T-helper 1 cell treated with Interleukin-12 subunit alpha and Interleukin-12 subunit beta and Interleukin-4 antibody, amounts not matched to agents 30 μg/mL and 1 μg/mL, for 36 hours (primary cell): ENCODE results near the gene HOXA4.

Experiments used
- H3K27ac Mint-ChIP-seq: one replicate; pipeline ENCODE4 v1.8.0; 2021; ENCODE audit warnings: mild to moderate bottlenecking, mixed read lengths
- H3K27me3 Mint-ChIP-seq: one replicate; pipeline ENCODE4 v1.8.0; 2021; ENCODE audit warnings: low read depth, mixed read lengths
- H3K36me3 Mint-ChIP-seq: one replicate; pipeline ENCODE4 v1.8.0; 2021; ENCODE audit warnings: low read depth, mixed read lengths
- H3K4me1 Mint-ChIP-seq: one replicate; pipeline ENCODE4 v1.8.0; 2021; ENCODE audit warnings: low read depth, mixed read lengths
- H3K4me3 Mint-ChIP-seq: one replicate; pipeline ENCODE4 v1.8.0; 2021; ENCODE audit warnings: mild to moderate bottlenecking, moderate library complexity, mixed read lengths
- H3K9me3 Mint-ChIP-seq: one replicate; pipeline ENCODE4 v1.8.0; 2021; ENCODE audit warnings: mixed read lengths

The HOXA4 gene

DNA sequence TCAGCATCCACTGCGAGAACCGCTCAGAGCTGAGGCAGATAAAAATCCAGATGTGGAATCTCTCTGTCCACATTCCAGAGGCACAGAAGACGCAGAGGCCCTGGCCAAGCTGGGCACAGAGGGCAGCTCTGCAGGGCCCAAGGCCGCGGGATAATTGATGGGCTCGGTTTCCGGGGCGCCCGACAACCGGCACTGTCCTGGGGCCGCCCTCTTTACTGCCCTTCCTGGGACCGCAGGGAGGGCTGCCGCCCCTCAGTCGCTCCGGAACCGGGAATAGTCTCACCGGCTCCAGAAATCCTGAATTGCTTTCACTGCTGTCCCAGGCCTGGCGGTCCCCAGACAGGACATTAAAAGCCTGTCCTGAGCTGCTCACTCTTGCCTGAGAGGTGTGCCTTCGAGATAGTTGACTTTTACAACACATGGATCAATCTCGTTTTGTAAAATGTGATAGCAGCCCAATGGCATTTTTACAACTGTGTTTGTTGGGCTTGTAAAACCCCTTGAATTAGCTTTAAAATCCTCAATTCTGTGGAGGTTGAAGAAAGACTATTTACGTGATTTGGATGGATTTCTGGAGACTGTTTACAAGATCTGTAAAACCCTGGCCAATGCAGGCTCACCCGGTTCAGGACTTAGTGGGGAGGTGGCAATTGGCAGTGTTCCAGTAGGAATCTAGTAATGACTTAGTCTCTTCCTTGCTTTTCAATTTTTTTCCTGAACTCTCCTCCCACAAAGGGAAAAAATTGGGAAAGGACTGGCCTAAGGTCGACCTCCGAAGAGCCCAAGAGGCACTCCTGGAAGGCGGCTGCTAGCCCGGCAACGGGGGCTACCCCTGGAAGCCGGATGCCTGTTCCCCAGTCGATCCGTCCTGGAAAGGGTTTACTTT, 18.4 kb upstream of the HOXA4 start:
- Mint-ChIP-seq H3K9me3 (no peaks in the 10 kb centered on the region), H3K27ac (no peak overlapping the region), H3K36me3 (no peaks in the 10 kb centered on the region), H3K27me3 (peaks cover 80% of the 10 kb centered on the region), H3K4me1 (peaks cover 12% of the 10 kb centered on the region), H3K4me3 (no peak overlapping the region)

DNA sequence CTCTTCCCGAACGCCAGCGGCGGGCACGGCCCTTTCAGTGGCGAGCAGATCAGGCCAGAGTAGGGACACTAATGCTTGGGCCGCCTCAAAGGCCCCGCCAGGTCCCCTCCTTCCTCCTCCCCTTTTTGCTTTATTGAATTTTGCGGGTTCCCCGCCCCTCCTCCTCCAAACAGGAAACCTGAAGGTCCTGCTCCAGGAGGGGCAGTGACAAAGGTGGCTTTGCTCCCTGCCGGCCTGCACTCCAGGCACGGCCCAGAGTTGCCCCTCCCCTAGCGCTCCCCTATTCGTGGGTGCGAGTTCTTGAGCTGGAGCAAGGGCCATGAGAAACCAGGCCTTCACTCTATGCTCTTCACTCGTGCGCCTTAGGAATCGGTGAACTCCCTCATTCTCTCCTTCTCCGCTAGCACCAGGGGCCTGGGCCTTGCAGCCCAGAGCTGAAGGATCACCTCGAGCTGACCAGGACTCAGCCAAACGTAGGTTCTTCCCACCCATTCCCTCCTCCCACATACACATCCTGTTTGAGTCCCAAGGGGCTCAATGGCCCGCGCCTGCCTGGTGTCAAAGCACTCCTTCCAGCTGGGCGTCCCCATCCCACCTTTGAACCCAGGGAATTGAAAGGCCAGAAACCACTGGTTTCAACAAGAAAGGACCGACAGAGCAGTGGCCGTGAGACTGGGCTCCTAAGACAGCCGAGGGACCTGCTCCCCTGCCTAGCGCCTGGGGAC, 17.6 kb upstream of the HOXA4 start:
- H3K36me3 Mint-ChIP-seq, result no peaks in the 10 kb centered on the region
- peaks cover 72% of the 10 kb centered on the region for H3K27me3 Mint-ChIP-seq
- no peaks in the 10 kb centered on the region for H3K9me3 Mint-ChIP-seq
- peaks cover 9% of the 10 kb centered on the region for H3K4me1 Mint-ChIP-seq
- no peak overlapping the region for H3K27ac Mint-ChIP-seq
- no peak overlapping the region for H3K4me3 Mint-ChIP-seq

DNA sequence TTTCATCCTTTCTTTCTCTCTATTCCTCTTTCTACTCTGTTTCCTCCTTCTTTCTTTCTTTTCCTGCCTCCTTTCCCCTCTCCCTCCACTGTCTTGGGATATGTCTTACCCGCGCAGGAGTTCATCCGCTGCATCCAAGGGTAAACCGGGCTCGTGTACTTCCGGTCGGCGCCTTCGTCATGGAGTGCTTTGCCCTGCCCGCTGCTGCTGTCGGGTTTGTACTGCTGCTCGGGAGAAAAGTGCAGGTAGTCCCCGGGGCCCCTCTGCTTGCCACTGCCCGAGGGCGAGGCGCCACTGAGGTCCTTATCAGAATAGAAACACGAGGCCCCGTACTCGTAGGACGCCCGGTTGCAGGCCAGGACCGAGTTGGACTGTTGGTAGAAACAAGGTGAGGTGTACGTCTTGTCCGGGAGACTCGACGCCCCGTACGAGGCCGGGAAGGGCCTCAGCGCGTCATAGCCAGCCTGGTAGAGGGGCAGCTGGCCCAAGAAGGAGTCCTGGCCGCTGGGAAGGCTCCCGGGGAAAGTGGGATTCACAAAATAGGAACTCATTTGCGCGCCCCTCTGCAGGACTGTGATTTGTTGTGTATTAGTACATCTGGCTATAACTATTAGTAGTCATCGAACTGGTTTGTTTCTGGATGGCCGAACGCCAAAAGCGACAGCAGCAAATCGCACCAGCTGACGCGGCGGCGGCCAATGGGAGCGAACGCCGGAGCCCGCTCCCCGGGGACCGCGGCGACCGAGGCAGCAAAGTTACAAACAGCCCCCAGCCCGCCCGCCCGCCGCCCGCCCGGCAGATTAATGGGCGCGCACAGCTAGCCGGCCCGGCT, 16.9 kb upstream of the HOXA4 start, which contains the start of gene HOXA6:
Gene HOXA6, minus strand, starts transcription at position 576 of the 832 bp plus-strand sequence. Its CDS starts 25 bp downstream, at position 551.
- Mint-ChIP-seq H3K27me3 (peaks cover 66% of the 10 kb centered on the region), H3K4me3 (no peak within 1 kb of the TSS), H3K9me3 (no peaks in the 10 kb centered on the region), H3K27ac (no peak within 1 kb of the TSS), H3K36me3 (no peaks in the 10 kb centered on the region), H3K4me1 (peaks cover 9% of the 10 kb centered on the region)

DNA sequence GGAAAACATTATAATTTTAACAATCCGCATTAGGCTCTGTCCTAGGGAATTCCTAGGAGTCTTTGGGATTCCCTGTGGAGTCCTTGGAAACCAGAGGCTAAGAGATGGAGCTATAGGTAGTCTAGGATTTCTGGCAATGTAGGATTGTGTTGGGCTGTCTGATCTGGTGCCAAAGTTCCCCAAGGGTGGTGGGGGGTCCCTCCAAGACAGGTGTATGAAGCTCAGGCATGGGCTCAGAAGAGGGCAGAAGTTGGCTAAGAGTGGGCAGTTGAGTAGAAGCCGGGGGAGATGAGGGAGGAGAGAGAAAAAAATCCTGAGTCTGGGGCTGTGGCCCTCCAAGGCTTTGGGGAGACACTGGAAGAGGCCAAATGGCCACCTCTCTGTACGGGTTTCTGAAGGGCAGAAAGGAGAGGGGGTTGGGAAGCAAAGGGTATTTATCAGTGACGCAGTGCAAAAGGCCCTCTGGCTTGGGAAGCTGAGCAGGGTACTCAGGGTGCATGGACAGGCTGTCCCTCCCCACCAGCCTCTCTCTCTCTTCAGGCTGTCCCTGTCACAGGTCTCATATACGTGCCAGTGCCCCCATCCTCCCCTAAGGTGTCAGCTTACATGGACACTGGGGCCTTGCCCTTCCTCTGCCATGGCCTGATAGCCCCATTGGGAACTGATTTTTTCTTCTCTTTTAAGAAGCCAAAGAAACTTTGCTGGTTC, 16.1 kb upstream of the HOXA4 start:
- H3K9me3 Mint-ChIP-seq, result no peaks in the 10 kb centered on the region
- peaks cover 7% of the 10 kb centered on the region for H3K4me1 Mint-ChIP-seq
- H3K36me3 Mint-ChIP-seq, result no peaks in the 10 kb centered on the region
- no peak overlapping the region for H3K4me3 Mint-ChIP-seq
- H3K27ac Mint-ChIP-seq, result no peak overlapping the region
- H3K27me3 Mint-ChIP-seq, result peaks cover 58% of the 10 kb centered on the region

DNA sequence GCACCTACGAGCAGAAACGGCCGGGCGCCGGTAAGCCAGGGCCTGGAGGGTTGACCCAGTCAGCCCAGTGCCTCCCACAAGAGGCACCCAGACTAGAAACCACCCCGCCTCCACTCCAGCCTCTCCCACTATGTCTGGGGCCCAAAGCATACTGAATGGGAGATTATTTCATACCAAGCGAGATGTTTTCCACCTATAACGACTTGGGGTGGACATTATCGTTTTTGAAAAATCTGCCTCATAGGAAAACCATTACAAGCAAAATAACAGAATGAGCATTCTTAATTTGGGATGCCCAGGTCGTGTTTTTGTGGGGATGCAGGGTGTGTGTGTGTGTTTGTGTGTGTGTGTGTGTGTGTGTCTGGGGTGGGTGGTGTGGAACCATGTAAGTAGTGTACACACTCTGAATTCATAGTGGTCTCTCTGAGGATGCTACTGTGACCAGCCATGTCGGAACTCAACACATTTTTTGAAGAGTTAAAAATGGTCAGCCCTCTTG, 15.4 kb upstream of the HOXA4 start:
- peaks cover 52% of the 10 kb centered on the region for H3K27me3 Mint-ChIP-seq
- no peak overlapping the region for H3K4me3 Mint-ChIP-seq
- no peaks in the 10 kb centered on the region for H3K36me3 Mint-ChIP-seq
- H3K27ac Mint-ChIP-seq, result no peak overlapping the region
- no peaks in the 10 kb centered on the region for H3K9me3 Mint-ChIP-seq
- H3K4me1 Mint-ChIP-seq, result peaks cover 3% of the 10 kb centered on the region

DNA sequence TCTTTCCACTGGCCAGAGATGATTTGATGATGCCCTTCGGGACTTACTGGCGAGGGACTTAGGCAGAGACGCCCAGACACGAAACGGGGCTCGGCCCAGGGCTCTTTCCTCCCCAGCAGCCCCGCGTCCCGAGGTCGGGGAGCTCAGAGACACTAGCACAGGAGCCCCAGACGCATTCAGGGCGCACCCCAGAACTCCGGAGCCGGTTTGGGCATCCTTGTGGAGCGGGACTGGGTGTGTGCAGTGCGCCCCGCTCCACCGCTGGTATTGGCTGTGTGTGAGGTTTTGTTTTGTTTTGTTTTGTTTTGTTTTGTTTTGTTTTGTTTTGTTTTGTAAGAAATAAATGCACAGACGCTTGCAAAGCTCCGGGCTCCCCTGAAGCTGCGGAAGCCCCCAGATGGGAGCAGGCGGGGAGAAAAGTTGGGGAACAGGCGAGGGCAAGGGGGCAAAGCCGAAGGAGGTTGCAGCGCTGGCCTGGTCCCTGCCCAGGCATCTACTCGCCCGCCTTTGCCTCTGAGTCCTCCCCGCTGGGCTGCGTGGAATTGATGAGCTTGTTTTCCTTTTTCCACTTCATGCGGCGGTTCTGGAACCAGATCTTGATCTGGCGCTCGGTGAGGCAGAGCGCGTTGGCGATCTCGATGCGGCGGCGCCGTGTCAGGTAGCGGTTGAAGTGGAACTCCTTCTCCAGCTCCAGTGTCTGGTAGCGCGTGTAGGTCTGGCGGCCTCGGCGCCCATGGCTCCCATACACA, 14.8 kb upstream of the HOXA4 start:
- Mint-ChIP-seq H3K36me3 (no peaks in the 10 kb centered on the region), H3K4me3 (no peak overlapping the region), H3K9me3 (no peaks in the 10 kb centered on the region), H3K27ac (no peak overlapping the region), H3K4me1 (peaks cover 2% of the 10 kb centered on the region), H3K27me3 (peaks cover 45% of the 10 kb centered on the region)

DNA sequence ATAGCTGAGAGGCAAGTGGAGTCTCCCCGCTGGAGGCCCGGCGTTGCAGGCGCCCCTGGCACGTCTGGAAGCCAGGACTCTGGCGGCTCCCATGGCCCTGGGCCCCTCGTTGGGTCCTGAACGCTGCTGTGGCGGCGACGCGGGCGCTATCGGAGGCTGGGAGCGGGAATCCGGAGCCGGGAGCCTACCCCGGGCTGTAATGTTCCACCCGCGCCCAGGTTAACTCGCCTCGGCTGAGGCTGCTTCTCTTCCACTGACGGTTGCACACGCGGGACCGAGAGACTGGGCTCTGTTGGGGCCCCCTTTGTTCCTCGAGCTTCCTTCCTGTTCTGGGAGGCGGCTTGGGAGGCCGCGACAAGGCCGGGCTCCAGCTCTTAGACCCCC, 14.2 kb upstream of the HOXA4 start:
- Mint-ChIP-seq H3K9me3 (no peaks in the 10 kb centered on the region), H3K4me3 (no peak overlapping the region), H3K36me3 (no peaks in the 10 kb centered on the region), H3K27ac (no peak overlapping the region), H3K4me1 (peaks cover 2% of the 10 kb centered on the region), H3K27me3 (peaks cover 40% of the 10 kb centered on the region)

DNA sequence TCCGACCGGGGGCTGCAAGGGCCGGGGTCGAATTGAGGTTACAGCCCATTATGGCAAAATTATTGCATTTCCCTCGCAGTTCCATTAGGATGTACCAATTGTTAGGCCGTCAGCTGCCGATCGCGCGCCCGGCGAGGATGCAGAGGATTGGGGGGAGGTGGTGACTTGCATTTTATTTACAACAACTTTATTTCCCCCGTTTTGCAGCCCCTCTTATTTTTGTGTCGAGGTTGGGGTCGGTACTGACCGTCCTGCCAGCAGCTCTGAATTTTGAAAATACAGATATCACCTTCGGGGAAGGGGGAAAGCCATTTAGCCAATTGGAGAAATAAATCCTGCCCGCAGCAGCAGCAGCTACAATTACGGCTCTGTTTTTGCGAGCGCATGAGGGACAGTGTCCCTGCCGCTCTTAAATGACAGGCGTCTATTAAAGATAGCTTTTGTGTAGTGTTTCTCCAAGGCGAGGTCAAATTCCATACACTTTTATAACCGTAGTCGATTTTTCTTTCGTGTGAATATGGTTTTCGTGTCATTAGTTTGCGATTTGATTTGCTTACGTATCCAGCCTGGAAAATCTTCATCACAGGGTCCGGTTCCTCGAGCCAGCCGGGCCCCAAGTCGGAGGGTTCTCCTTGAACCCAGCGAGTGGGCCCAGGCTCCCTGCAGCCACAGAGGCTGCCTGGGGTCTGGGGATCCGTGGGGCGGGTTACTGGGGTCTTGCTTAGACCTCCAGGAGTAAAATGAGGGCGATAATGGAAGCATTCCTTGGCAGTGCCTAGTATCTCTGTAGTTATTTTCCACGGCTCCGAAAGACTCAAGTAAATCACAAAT, 13.6 kb upstream of the HOXA4 start:
- H3K36me3 Mint-ChIP-seq, result no peaks in the 10 kb centered on the region
- H3K27me3 Mint-ChIP-seq, result peaks cover 34% of the 10 kb centered on the region
- peaks cover 2% of the 10 kb centered on the region for H3K4me1 Mint-ChIP-seq
- no peak overlapping the region for H3K4me3 Mint-ChIP-seq
- no peaks in the 10 kb centered on the region for H3K9me3 Mint-ChIP-seq
- no peak overlapping the region for H3K27ac Mint-ChIP-seq

DNA sequence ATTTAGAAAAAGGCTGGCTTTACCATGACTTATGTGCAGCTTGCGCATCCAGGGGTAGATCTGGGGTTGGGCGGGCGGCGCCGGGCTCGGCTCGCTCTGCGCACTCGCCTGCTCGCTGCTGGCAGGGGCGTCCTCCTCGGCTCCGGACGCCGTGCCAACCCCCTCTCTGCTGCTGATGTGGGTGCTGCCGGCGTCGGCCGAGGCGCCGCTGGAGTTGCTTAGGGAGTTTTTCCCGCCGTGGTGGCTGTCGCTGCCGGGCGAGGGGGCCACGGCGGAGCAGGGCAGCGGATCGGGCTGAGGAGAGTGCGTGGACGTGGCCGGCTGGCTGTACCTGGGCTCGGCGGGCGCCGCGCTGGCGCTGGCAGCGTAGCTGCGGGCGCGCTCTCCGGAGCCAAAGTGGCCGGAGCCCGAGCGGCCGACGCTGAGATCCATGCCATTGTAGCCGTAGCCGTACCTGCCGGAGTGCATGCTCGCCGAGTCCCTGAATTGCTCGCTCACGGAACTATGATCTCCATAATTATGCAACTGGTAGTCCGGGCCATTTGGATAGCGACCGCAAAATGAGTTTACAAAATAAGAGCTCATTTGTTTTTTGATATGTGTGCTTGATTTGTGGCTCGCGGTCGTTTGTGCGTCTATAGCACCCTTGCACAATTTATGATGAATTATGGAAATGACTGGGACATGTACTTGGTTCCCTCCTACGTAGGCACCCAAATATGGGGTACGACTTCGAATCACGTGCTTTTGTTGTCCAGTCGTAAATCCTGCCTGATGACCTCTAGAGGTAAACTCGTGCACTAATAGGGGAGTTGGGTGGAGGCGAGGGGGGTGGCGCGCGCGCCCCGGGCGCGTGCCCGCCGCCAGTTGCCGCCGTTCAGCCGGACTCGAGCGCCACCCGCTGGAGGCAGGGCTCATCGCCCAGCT, 12.7 kb upstream of the HOXA4 start, which contains the start of gene HOXA5:
Gene HOXA5, minus strand, starts transcription at position 659 of the 927 bp plus-strand sequence. Its CDS starts 74 bp downstream, at position 585.
- Mint-ChIP-seq H3K27me3 (peaks cover 33% of the 10 kb centered on the region), H3K9me3 (no peaks in the 10 kb centered on the region), H3K36me3 (no peaks in the 10 kb centered on the region), H3K4me1 (peaks cover 2% of the 10 kb centered on the region), H3K4me3 (no peak within 1 kb of the TSS), H3K27ac (no peak within 1 kb of the TSS)

DNA sequence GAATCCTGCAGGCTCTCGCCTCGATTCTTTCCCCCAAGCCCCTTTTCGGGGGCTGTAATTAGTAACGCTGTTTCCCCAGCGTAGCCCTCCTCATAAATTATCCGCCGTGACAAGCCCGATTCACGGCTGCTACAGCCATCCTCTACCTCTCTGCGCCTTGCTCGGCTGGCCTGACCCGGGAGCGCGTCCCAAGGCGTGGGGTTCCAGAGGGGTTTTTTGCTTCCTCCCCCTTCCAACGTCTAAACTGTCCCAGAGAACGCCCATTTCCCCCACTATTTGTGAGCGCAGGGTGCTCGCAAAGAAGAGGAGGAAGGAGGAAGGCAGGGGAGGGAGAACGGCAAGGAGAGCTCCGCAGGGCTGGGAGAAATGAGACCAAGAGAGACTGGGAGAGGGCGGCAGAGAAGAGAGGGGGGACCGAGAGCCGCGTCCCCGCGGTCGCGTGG, 12.0 kb upstream of the HOXA4 start:
- Mint-ChIP-seq H3K27me3 (peaks cover 33% of the 10 kb centered on the region), H3K27ac (no peak overlapping the region)

DNA sequence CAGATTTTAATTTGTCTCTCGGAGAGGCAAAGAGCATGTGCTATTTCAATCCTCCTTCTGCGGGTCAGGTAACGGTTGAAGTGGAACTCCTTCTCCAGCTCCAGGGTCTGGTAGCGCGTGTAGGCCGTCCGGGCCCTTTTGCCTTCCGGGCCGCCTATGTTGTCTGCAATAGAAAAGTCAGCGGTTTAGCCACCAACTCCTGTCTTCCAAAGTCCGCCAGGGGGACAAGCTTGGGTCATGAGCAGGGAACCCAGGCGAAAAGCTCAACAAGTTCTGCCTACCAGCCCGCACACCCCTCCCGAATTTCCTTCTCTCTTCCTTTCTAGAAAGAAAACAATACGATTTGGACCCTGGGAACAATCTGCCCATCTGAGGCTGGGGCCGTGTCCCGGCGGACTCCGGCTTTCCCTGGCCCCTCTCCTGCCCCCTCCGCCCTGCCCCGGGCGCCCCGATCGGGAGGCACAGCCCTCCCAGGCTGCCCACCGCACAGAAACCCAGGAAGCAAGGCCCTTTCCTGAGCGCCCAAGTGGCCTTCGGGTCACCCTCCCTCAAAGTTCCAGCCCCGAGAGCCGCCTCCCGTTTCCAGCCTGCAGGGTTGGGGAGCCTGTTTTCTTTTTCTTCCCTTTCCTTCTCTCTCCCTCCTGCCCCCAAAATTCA, 11.5 kb upstream of the HOXA4 start:
- H3K27ac Mint-ChIP-seq, result no peak overlapping the region
- no peaks in the 10 kb centered on the region for H3K9me3 Mint-ChIP-seq
- H3K27me3 Mint-ChIP-seq, result peaks cover 31% of the 10 kb centered on the region

More for the DNA sequence above, 12.0 kb upstream of the HOXA4 start:
- Mint-ChIP-seq H3K4me3 (no peak overlapping the region), H3K9me3 (no peaks in the 10 kb centered on the region), H3K4me1 (no peaks in the 10 kb centered on the region), H3K36me3 (no peaks in the 10 kb centered on the region)

More for the DNA sequence above, 11.5 kb upstream of the HOXA4 start:
- no peak overlapping the region for H3K4me3 Mint-ChIP-seq
- peaks cover 1% of the 10 kb centered on the region for H3K4me1 Mint-ChIP-seq
- H3K36me3 Mint-ChIP-seq, result no peaks in the 10 kb centered on the region
